ENCODE data around the gene SPC24. TPM values are rescaled to one million over a fixed set of nuclear protein-coding genes. Genes with fewer than 3 reads are reported as not detected.
"Not testable (repeated sequence)": the region's sequence is repeated elsewhere in the genome, so short reads cannot be mapped to it uniquely, and the experiment has no call there.

The SPC24 gene
- total RNA-seq, 1 donor from 2014 or later = 6.7 TPM

GRCh38 chr19:11194173-11194572 lies 38.6 kb upstream of the SPC24 start:
- intact Hi-C loops (cut with DNase I) = no loop called here
- DNase-seq (no peak), ATAC-seq (ENCODE audit: poor library complexity) (no peak)

GRCh38 chr19:11192957-11193939 lies 37.7 kb upstream of the SPC24 start:
- no peak for DNase-seq
- ATAC-seq (ENCODE audit: poor library complexity) = no peak
- intact Hi-C loops (cut with DNase I) = no loop called here

GRCh38 chr19:11191934-11192333 lies 36.4 kb upstream of the SPC24 start:
- ATAC-seq (ENCODE audit: poor library complexity) (no peak), DNase-seq (no peak)
- intact Hi-C loops (cut with DNase I) = no loop called here

- DNase-seq (peak; percentile 90), ATAC-seq (ENCODE audit: poor library complexity) (peak; percentile 65)
- intact Hi-C loops (cut with DNase I) = no loop called here
Observed at GRCh38 chr19:11191273-11191755, 35.7 kb upstream of the SPC24 start.

GRCh38 chr19:11190501-11190900 lies 34.9 kb upstream of the SPC24 start:
- intact Hi-C loops (cut with DNase I) = no loop called here
- DNase-seq = no peak
- no peak for ATAC-seq (ENCODE audit: poor library complexity)

GRCh38 chr19:11187441-11187840 lies 31.9 kb upstream of the SPC24 start:
- intact Hi-C loops (cut with DNase I) = no loop called here

GRCh38 chr19:11182994-11183393 lies 27.4 kb upstream of the SPC24 start:
- DNase-seq = no peak
- ATAC-seq (ENCODE audit: poor library complexity) = no peak
- intact Hi-C loops (cut with DNase I) = no loop called here

More at GRCh38 chr19:11187441-11187840, 31.9 kb upstream of the SPC24 start:
- no peak for ATAC-seq (ENCODE audit: poor library complexity)
- no peak for DNase-seq

GRCh38 chr19:11181488-11181887 lies 25.9 kb upstream of the SPC24 start:
- DNase-seq (no peak), ATAC-seq (ENCODE audit: poor library complexity) (no peak)
- intact Hi-C loops (cut with DNase I) = no loop called here

GRCh38 chr19:11180975-11181374 lies 25.4 kb upstream of the SPC24 start:
- DNase-seq; intact Hi-C loops (cut with DNase I): not testable (repeated sequence)
- peak; percentile 32 for ATAC-seq (ENCODE audit: poor library complexity)

- DNase-seq (no peak), ATAC-seq (ENCODE audit: poor library complexity) (peak; percentile 25)
- intact Hi-C loops (cut with DNase I) = no loop called here
Observed at GRCh38 chr19:11180346-11180745, 24.8 kb upstream of the SPC24 start.

- intact Hi-C loops (cut with DNase I) = no loop called here
- ATAC-seq (ENCODE audit: poor library complexity) (no peak), DNase-seq (peak; percentile 61)
Observed at GRCh38 chr19:11179716-11180297, 24.2 kb upstream of the SPC24 start.

- intact Hi-C loops (cut with DNase I); ATAC-seq (ENCODE audit: poor library complexity): not testable (repeated sequence)
Observed at GRCh38 chr19:11179145-11179465, 23.5 kb upstream of the SPC24 start.

GRCh38 chr19:11177592-11177991 lies 22.0 kb upstream of the SPC24 start:
- no peak for ATAC-seq (ENCODE audit: poor library complexity)
- DNase-seq = no peak
- intact Hi-C loops (cut with DNase I) = no loop called here

More at GRCh38 chr19:11179145-11179465, 23.5 kb upstream of the SPC24 start:
- DNase-seq = not testable (repeated sequence)

- DNase-seq = no peak
- ATAC-seq (ENCODE audit: poor library complexity) = no peak
- intact Hi-C loops (cut with DNase I) = no loop called here
Observed at GRCh38 chr19:11176466-11177193, 21.0 kb upstream of the SPC24 start.

- DNase-seq (no peak), ATAC-seq (ENCODE audit: poor library complexity) (no peak)
- intact Hi-C loops (cut with DNase I) = no loop called here
Observed at GRCh38 chr19:11175920-11176319, 20.3 kb upstream of the SPC24 start.

- intact Hi-C loops (cut with DNase I) = no loop called here
- DNase-seq (no peak), ATAC-seq (ENCODE audit: poor library complexity) (no peak)
Observed at GRCh38 chr19:11174336-11174735, 18.8 kb upstream of the SPC24 start.

GRCh38 chr19:11173516-11174155 lies 18.1 kb upstream of the SPC24 start:
- DNase-seq = no peak
- no peak for ATAC-seq (ENCODE audit: poor library complexity)
- intact Hi-C loops (cut with DNase I) = no loop called here

GRCh38 chr19:11172576-11172975 lies 17.0 kb upstream of the SPC24 start:
- intact Hi-C loops (cut with DNase I) = no loop called here
- ATAC-seq (ENCODE audit: poor library complexity) (no peak), DNase-seq (no peak)

GRCh38 chr19:11171144-11171543 lies 15.6 kb upstream of the SPC24 start:
- intact Hi-C loops (cut with DNase I) = no loop called here
- DNase-seq = no peak
- ATAC-seq (ENCODE audit: poor library complexity) = no peak
